ENCODE data around the gene TMC2.

- TF ChIP-seq CTCF (IDR thresholded peaks at IDR 0.05) (no peak), EZH2 (IDR thresholded peaks at IDR 0.05) (no peak), EZH2phosphoT487 (IDR thresholded peaks at IDR 0.05) (no peak)
Measured at GRCh38 chr20:2564406-2564805, 28.0 kb downstream of the TMC2 start.

Data from neural progenitor cell (in vitro differentiated cells).